GM12878 (cell line): ENCODE data around the gene PROSER3.

Experiments
- BCL11A ChIP-seq: IDR thresholded peaks from 2 replicates; pipeline ENCODE4 v1.6.1; 2011; ENCODE audit warnings: low read depth, low read length
- IRF5 ChIP-seq: fragments of 450-650 bp; IDR thresholded peaks from 2 replicates; pipeline ENCODE4 v1.6.1; 2017; ENCODE audit warnings: borderline replicate concordance
- RAD21 ChIP-seq: IDR thresholded peaks from 2 replicates; pipeline ENCODE4 v1.6.1; 2011; ENCODE audit warnings: mild to moderate bottlenecking, low read depth, low read length, moderate library complexity; ENCODE audit not compliant: insufficient read depth
- ZSCAN29 ChIP-seq: fragments of 450-650 bp; IDR thresholded peaks from 2 replicates; pipeline ENCODE4 v1.6.1; 2017; ENCODE audit warnings: mild to moderate bottlenecking, moderate library complexity

- TF ChIP-seq ZSCAN29 (no peak), IRF5 (no peak), BCL11A (no peak), RAD21 (no peak)
Measured at GRCh38 chr19:35773020-35773806, 15.2 kb downstream of the PROSER3 start.
